Esophagus muscularis mucosa (tissue), 4 donors: ENCODE results near the gene MYH11.

Source experiments
- EP300 ChIP-seq: sonication (generic); formaldehyde crosslinking; IDR thresholded peaks from one replicate; pipeline ENCODE4 v1.6.1; 2017; ENCODE audit warnings: antibody characterized with exemption
- POLR2A ChIP-seq: fragments of 450-650 bp; IDR thresholded peaks from one replicate; pipeline ENCODE4 v1.6.1; 2017; ENCODE audit warnings: antibody characterized with exemption, moderate library complexity, mild to moderate bottlenecking, low read depth
- POLR2AphosphoS5 ChIP-seq, 2 donors: sonication (generic); formaldehyde crosslinking; IDR thresholded peaks; one replicate each; pipeline ENCODE4 v1.6.1; 2017; ENCODE audit warnings: antibody characterized with exemption in 2 of 2
- TF ChIP-seq, protein P1 (sequence below), 3 experiments: fragments of 200-600 bp in 2 of 3; fragments of 450-650 bp in 1 of 3; sonication (generic) in 2 of 3; IDR thresholded peaks; one replicate each; pipeline ENCODE4 v1.5.1; 2017 to 2019; ENCODE audit warnings: antibody characterized with exemption in 3 of 3, mild to moderate bottlenecking in 2 of 3, moderate library complexity in 1 of 3

DNA sequence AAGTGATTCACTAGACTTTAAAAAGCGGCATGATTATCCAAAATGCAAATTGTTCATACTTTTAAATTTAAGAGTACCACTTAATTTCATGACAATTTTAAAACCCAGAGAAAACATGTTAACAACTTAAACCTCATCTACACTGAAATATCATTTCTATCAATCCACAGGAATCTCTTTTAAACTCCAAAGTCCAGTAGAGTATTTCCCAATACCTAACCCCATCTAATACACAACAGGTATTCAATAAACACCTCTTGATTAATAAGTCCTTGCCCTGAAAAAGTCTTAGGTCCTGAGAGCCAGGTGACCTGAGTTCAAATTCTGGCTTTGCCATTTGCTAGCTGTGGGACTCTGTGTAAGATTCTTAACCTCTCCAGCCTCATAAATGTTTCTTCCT, 16.9 kb upstream of the MYH11 start:
- TF ChIP-seq, protein P1, sequence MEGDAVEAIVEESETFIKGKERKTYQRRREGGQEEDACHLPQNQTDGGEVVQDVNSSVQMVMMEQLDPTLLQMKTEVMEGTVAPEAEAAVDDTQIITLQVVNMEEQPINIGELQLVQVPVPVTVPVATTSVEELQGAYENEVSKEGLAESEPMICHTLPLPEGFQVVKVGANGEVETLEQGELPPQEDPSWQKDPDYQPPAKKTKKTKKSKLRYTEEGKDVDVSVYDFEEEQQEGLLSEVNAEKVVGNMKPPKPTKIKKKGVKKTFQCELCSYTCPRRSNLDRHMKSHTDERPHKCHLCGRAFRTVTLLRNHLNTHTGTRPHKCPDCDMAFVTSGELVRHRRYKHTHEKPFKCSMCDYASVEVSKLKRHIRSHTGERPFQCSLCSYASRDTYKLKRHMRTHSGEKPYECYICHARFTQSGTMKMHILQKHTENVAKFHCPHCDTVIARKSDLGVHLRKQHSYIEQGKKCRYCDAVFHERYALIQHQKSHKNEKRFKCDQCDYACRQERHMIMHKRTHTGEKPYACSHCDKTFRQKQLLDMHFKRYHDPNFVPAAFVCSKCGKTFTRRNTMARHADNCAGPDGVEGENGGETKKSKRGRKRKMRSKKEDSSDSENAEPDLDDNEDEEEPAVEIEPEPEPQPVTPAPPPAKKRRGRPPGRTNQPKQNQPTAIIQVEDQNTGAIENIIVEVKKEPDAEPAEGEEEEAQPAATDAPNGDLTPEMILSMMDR (IDR thresholded peaks at IDR 0.05): no peak
- TF ChIP-seq POLR2A (no peak), POLR2AphosphoS5 (IDR thresholded peaks at IDR 0.05) (no peak), EP300 (no peak)
